Lung (tissue), 12 donors: Measurements from ENCODE around the gene LSR. TPM values are rescaled to one million over a fixed set of nuclear protein-coding genes. Genes with fewer than 3 reads are reported as not detected.

Source experiments
- ATAC-seq: fragments of 200-7000 bp; cut with Tn5 transposase; one replicate; pipeline ENCODE4 v1.9.1; 2020; ENCODE audit warnings: moderate number of reproducible peaks; ENCODE audit not compliant: insufficient read depth, low FRiP score
- DNase-seq, 3 donors: peaks; one replicate each; pipeline ENCODE4 v3.0.0-alpha.2; 2013 to 2017
- H3K27ac ChIP-seq, 2 donors: one replicate each; pipeline ENCODE4 v1.5.1; 2013; ENCODE audit warnings: mild to moderate bottlenecking in 2 of 2, moderate library complexity in 2 of 2, control low read depth in 1 of 2, inconsistent platforms in 1 of 2, low read depth in 1 of 2, low read length in 1 of 2
- H3K27me3 ChIP-seq, 3 donors: one replicate each; pipeline ENCODE4 v1.5.1; 2013; ENCODE audit warnings: low read length in 2 of 3; ENCODE audit not compliant: control insufficient read depth in 3 of 3, insufficient read depth in 3 of 3
- H3K36me3 ChIP-seq, 4 donors: one replicate each; pipeline ENCODE4 v1.5.1; 2013; ENCODE audit warnings: low read length in 4 of 4, mild to moderate bottlenecking in 1 of 4, moderate library complexity in 1 of 4; ENCODE audit not compliant: control insufficient read depth in 4 of 4, insufficient read depth in 4 of 4
- H3K4me1 ChIP-seq, 5 donors: one replicate each; pipeline ENCODE4 v1.5.1; 2013; ENCODE audit warnings: low read length in 5 of 5, mild to moderate bottlenecking in 2 of 5, moderate library complexity in 1 of 5; ENCODE audit not compliant: control insufficient read depth in 5 of 5, insufficient read depth in 5 of 5
- H3K4me3 ChIP-seq: one replicate; pipeline ENCODE4 v1.5.1; 2013; ENCODE audit warnings: mild to moderate bottlenecking, control low read depth, moderate library complexity
- H3K9ac ChIP-seq, 2 donors: one replicate each; pipeline ENCODE4 v1.5.1; 2013; ENCODE audit warnings: low read length in 2 of 2, control low read depth in 1 of 2; ENCODE audit not compliant: insufficient read depth in 1 of 2
- H3K9me3 ChIP-seq, 4 donors: one replicate each; pipeline ENCODE4 v1.5.1; 2013; ENCODE audit warnings: low read length in 3 of 4, mild to moderate bottlenecking in 1 of 4, moderate library complexity in 1 of 4; ENCODE audit not compliant: control insufficient read depth in 4 of 4, insufficient read depth in 3 of 4
- WGBS, 2 donors: extraction: QIAGEN DNeasy Blood & Tissue Kit; methylation state at CpG; one replicate each; pipeline ENCODE4 v1.1.7; 2013; 5-methylcytosine and 5-hydroxymethylcytosine counted together
- polyA plus RNA-seq, 2 donors: library from polyadenylated mRNA; stranded (reverse); fragments of 200-250 nt; gene quantifications; one replicate each; pipeline ENCODE4 v1.2.1, GENCODE V29; 2013
- total RNA-seq, 2 donors: library from RNA; depleted of rRNA in 1 of 2; stranded (reverse); fragments of >200 nt in 1 of 2; gene quantifications; one replicate each; pipeline ENCODE4 v1.2.1, GENCODE V29; 2014 to 2021
- TF ChIP-seq, protein P1 (sequence below): IDR thresholded peaks from 2 replicates; pipeline ENCODE4 v1.5.1; 2012; ENCODE audit warnings: mild to moderate bottlenecking; ENCODE audit errors: control extremely low read depth, extremely low read depth
- donor health status: control.
- donor health status: control.
- donor health status: Bipolar disorder and iron deficiency.
- donor health status: healthy.
- donor health status: DM: yes; HTN: yes; CAD: no.

LSR gene
- total and polyA plus RNA-seq, 4 donors = 30.8 to 82.0 (median 68.7) TPM

DNA sequence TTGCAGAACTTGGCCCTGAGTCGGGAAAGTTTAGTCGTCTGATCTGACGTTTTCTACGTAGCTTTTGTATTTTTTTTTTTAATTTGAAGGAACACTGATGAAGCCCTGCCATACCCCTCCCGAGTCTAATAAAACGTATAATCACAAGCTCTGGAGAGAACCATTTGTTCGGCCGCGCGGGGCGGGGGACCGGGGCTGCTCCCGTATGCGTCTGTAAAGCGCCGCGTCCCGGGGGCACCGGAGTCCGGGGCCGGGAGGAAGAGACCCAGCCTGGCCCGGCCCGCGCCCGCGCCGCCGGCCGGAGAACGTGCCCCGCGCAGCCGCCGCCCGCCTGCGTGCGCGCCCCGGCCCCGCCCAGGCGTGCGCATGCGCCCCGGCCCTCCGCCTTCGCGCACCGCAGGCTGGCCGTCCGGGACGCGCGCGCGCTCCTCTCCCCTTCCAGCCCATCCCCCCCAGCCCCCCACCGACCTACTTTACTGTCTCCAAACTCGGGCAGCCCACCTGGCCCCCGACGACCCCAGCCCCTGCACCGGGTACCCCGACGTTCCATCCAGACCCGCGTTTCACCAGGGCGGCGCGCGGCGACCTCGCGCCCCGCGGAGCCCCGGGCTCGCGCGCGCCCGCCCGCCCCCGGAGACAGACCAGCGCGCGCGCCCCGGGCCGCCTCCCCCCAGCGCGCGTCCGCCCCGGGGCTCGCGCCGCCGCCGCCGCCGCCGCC, 19.2 kb downstream of the LSR start:
- peaks cover 2 to 31% (median 21%) of the 10 kb centered on the region in 4 donors for H3K36me3 ChIP-seq
- peak overlapping the region; percentile 74 for H3K4me3 ChIP-seq
- DNase-seq = peak; percentile 79 to 89 (median 81)
- H3K4me1 ChIP-seq = peaks cover 0 to 19% (median 8%) of the 10 kb centered on the region in 5 donors
- WGBS, 2 donors = 0 to 1% methylated on average over 28 to 100 of the region's 100 CpGs
- ATAC-seq = peak; percentile 74
- H3K9ac ChIP-seq = peak overlapping the region in 1 of 2 donors; percentile 78
- no peaks in the 10 kb centered on the region for H3K9me3 ChIP-seq
- TF ChIP-seq, protein P1, sequence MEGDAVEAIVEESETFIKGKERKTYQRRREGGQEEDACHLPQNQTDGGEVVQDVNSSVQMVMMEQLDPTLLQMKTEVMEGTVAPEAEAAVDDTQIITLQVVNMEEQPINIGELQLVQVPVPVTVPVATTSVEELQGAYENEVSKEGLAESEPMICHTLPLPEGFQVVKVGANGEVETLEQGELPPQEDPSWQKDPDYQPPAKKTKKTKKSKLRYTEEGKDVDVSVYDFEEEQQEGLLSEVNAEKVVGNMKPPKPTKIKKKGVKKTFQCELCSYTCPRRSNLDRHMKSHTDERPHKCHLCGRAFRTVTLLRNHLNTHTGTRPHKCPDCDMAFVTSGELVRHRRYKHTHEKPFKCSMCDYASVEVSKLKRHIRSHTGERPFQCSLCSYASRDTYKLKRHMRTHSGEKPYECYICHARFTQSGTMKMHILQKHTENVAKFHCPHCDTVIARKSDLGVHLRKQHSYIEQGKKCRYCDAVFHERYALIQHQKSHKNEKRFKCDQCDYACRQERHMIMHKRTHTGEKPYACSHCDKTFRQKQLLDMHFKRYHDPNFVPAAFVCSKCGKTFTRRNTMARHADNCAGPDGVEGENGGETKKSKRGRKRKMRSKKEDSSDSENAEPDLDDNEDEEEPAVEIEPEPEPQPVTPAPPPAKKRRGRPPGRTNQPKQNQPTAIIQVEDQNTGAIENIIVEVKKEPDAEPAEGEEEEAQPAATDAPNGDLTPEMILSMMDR = no peak
- no peaks in the 10 kb centered on the region for H3K27me3 ChIP-seq
- H3K27ac ChIP-seq = peak overlapping the region; percentile 93 to 97

DNA sequence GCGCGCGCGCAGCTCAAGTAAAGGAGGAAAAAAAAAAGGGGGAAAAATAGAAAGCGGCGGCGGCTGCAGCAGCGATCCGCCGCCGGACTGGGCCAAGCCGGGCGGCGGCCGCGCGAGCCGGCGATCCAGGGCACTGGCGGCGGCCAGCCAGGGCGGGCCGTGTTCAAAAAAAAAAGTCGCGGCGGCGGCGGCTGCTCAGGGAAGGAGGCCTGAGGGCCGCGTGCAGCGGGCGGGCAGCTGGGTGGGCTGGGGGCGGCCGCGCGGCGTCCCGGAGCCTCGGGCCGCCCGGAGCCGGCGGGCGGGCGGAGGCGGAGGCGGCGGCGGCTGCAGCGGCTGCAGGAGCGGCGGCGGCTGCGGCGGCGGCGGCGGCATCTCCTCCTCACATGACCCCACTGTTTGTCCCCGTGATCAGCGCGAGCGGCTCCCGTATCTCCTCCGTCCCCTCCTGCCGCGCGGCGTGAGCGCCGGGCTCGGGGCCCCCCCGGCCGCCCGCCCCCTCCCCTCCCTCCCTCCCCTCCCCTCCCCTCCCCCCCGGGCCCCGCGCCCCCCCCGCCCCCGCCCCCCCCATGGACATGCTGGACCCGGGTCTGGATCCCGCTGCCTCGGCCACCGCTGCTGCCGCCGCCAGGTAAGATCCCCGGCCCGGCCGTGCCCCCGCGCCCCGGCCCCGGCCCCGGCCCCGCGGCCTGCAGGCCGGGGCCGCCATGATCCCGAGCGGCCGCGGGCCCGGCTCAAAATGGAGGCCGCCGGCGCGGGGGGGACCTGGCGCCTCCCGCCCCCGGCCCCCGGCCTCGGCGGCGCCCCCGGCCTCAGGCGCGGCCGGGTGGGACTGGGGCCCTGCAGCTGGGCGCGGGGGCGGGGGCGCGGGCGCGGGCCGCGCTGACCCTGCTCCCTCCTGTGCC, 20.0 kb downstream of the LSR start, which contains the start of gene USF2:
USF2 (plus strand) TSS at position 427 of the 902 bp plus-strand sequence; CDS start at position 567, 140 bp downstream.
- peak within 1 kb of the TSS in 1 of 2 donors; percentile 78 for H3K9ac ChIP-seq
- WGBS, 2 donors = 0 to 1% methylated on average over 11 to 113 of the region's 126 CpGs
- peaks cover 0 to 19% (median 8%) of the 10 kb centered on the region in 5 donors for H3K4me1 ChIP-seq
- TF ChIP-seq, protein P1 = no peak
- DNase-seq (peak; percentile 77 to 84 (median 79)), ATAC-seq (no peak)
- H3K9me3 ChIP-seq = no peaks in the 10 kb centered on the region
- H3K27me3 ChIP-seq = no peaks in the 10 kb centered on the region
- peaks cover 2 to 33% (median 22%) of the 10 kb centered on the region in 4 donors for H3K36me3 ChIP-seq
- H3K27ac ChIP-seq = peak within 1 kb of the TSS; percentile 93 to 97
- peak within 1 kb of the TSS; percentile 74 for H3K4me3 ChIP-seq

DNA sequence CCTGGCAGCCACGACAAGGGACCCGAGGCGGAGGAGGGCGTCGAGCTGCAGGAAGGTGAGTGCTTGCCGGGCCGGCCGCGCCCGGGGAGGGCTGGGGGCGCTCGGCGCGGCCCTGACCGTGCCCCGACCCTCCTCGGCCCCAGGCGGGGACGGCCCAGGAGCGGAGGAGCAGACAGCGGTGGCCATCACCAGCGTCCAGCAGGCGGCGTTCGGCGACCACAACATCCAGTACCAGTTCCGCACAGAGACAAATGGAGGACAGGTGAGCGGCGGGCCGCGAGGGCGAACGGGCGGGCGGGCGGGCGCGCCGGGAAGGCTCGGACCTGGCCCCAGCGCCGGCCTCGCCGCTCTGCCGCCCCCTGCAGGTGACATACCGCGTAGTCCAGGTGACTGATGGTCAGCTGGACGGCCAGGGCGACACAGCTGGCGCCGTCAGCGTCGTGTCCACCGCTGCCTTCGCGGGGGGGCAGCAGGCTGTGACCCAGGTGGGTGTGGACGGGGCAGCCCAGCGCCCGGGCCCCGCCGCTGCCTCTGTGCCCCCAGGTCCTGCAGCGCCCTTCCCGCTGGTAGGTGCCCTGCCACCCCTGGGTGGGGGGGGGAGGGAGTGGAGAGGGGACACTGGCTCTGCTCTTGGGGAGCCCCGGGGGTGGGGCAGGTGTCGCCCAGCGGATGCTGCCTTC, 20.8 kb downstream of the LSR start:
- Histone ChIP-seq H3K4me1 (peaks cover 0 to 19% (median 8%) of the 10 kb centered on the region in 5 donors), H3K27me3 (no peaks in the 10 kb centered on the region), H3K9me3 (no peaks in the 10 kb centered on the region), H3K4me3 (peak overlapping the region; percentile 65), H3K36me3 (peaks cover 2 to 39% (median 23%) of the 10 kb centered on the region in 4 donors), H3K9ac (no peak overlapping the region), H3K27ac (peak overlapping the region; percentile 93 to 97)
- TF ChIP-seq, protein P1 = peak; percentile 35
- DNase-seq (peak; percentile 77 to 92 (median 90)), ATAC-seq (peak; percentile 35)
- WGBS, 2 donors = 4 to 8% methylated on average over 20 to 66 of the region's 66 CpGs
